Fibroblast of skin of scalp (primary cell): Measurements from ENCODE around the gene SHPK.

ENCODE experiments used
- DNase-seq: peaks from one replicate; pipeline ENCODE4 v3.0.0-alpha.2; 2013

SHPK gene

DNA sequence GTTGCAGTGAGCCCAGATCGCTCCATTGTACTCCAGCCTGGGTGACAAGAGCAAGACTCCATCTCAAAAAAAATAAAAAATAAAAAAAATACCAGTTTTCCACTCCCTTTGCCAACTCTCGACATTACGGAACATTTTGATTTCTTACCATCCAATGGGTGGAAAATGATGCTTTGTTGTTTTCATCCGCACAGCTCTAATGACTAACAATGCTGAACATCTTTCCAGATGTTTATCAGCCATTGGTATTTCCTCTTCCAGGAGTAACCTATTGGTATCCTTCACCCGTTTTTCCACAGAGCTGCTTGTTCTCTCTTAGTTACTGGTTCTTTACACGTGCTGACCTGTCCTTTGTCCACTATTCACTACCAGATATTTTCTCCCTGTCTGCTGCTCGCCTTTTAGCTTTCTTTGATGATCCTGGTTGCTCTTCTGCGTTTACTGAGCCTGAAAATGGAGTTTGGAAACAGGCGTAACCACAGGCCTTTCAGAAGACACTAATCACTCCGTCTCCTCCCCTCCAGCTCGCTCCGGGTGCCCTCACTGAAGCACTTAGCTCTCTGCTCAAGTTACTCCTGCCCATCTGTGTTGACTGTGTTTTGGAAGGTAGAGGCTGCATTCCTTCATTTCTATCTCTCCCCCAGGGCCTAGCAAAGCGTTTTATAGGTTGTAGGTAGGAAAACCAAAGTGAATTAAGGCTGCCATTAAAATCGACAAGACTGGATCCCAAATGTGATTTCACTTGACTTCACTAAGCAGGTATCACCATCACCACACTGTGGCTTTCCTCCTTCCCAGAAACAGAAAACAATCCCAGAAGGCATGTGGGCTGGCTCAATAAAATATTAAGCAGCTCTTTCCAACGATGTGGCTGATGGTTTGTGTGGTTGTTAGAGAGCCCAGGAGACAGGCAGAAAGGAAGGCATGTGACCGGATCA lies 8.9 kb downstream of the SHPK start:
- no peak for DNase-seq

- DNase-seq, result no peak
Observed at GRCh38 chr17:3622977-3623594, 13.0 kb downstream of the SHPK start.

DNA sequence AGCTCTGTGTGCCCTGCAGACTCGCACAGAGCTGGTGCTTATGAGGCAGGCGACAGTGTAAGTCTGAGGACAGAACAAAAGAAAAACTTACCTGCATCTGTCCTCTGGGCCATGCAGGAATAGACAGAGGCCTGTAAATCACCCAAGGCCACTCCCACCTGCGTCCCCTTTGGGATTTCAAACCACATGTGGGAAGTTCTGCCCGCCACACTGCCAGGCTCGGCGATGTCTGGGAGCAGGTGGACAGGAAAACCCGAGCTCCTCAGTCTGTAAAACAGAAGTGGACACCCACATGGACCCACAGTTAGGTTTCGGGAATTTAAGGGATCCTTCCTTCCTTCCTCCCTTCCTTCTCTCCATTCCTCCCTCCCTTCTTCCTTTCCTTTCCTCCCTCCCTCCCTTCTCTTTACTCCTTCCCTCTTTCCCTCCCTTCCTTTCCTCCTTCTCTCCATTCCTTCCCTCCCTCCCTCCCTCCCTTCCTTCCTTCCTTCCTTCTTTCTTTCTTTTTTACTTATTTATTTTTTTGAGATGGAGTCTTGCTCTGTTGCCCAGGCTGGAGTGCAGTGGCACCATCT lies 14.8 kb downstream of the SHPK start:
- DNase-seq, result no peak

GRCh38 chr17:3615160-3615870 lies 20.7 kb downstream of the SHPK start:
- no peak for DNase-seq

- no peak for DNase-seq
Observed at GRCh38 chr17:3613124-3613523, 22.9 kb downstream of the SHPK start.

DNA sequence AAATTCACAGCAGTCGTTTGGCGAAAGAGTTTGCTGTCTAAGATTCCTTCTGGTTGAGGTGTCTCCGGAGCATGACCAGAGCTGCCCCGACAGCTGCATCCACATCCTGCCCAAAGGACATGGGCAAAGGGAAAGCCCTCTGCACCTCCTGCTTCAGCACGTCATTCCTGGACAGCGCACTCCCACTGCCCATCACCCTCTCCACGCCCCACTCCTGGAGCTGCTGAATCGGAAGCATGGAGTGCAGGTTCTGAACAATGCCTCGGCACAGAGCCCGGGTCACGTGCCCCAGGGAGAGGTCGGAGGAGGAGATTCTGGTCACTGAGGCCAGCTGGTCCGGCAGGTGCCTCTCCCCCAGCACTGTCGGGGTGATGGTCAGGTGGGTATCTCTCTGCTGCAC lies 25.5 kb downstream of the SHPK start:
- no peak for DNase-seq

DNA sequence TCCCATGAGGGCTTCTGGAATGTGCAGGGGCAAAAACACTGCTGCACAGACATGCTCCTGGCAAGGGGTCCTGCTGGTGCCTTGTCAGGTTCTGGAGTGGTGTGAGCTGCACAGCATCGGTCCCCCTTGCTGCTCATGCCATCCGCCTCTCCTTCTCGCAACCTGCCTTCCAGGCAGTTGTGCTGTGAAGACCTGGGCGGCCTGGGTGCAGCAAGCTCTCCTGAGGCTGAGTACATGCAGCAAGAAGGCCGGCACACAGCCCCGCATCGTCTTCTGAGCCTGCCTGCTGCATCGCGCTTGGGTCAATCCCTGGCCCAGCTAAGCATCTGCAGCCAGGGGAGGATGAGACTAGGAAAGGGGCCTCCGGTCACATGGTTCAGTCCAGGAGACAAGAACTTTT lies 26.4 kb downstream of the SHPK start:
- no peak for DNase-seq

DNA sequence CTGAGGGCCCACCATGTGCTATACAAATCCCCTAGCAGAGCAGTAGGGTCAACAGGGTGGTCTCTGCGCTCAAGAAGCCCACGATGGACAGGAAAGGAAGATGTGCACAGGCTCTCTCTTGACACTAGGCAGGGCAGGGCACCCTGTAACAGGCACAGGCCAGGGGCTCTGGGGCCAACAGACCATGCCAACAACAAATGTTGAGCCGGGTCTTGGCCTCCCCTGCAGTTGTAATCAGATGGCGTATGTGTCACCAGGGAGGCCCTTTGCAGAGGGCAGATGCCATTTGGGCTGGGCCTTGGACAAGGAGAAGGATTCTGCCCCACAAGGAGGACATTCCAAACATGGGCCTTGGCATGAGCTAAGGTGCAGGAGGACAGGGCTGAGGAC lies 32.2 kb downstream of the SHPK start:
- DNase-seq, result no peak

- DNase-seq, result peak; percentile 29
Observed at GRCh38 chr17:3603119-3603869, 32.8 kb downstream of the SHPK start.

GRCh38 chr17:3602499-3602898 lies 33.6 kb downstream of the SHPK start:
- DNase-seq, result peak; percentile 10

- no peak for DNase-seq
Observed at GRCh38 chr17:3600529-3601205, 35.4 kb downstream of the SHPK start.

DNA sequence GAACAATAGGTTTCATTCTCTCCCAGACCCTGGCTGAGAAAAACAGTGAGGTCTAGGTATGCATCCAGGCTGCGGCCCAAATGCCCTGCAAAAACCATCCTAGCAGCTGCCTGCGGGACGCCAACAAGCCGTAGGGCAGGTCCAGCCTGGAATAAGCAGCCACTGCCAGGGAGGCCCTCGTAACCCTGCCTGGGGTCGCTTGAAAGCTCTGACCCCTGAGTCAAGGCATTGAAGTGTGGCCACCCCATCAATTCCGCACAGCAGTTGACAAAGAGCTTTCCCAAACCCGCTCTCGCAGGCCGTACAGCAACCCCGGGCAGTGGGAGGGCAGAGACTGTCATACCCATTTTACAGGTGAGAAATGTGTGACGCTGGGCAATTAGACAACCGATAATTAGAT lies 38.0 kb downstream of the SHPK start:
- no peak for DNase-seq

GRCh38 chr17:3596804-3597464 lies 39.1 kb downstream of the SHPK start:
- DNase-seq, result no peak

DNA sequence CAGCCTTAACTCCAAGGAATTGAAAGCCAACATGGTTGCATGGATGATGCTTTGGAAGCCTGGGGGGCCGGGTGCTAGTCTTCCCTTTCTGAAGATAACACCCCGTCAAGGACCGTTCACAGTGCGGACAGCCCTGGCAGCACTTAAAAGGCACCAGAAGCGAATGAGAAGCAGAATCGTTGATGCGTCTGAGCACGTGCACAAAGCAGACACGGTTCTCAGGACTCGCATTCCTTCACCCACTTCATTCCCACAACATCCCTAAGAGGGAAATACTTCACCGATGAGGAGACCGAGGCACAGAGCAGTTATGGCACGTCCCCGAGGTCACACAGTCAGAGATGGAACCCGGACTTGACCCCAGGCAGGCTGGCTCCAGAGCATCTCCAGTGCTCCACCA lies 41.1 kb downstream of the SHPK start:
- DNase-seq, result peak; percentile 23

- DNase-seq, result peak; percentile 71
Observed at GRCh38 chr17:3594051-3594800, 41.8 kb downstream of the SHPK start.

GRCh38 chr17:3593384-3593783 lies 42.7 kb downstream of the SHPK start:
- no peak for DNase-seq

GRCh38 chr17:3592216-3592860 lies 43.7 kb downstream of the SHPK start:
- DNase-seq, result no peak

GRCh38 chr17:3590768-3591167 lies 45.3 kb downstream of the SHPK start:
- DNase-seq, result no peak

GRCh38 chr17:3590231-3590630 lies 45.8 kb downstream of the SHPK start:
- no peak for DNase-seq

DNA sequence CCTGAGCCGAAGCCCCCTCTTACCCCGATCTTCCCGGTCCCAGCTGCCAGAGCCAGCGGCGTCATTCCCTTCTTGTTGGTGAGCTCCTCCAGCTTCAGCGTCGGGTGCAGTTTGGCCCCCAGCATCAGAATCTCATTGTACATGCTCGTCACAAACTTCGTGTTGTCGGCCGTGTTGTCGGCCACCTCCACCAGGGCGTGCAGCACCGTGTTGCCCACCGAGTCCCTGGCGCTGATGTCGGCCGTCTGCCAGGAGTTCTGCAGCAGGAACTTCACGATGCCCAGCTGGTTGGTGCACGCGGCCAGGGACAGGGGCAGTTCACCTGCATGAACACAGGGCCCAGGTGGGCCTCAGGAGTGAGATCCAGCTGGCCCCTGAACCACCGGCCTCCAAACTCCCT lies 46.3 kb downstream of the SHPK start:
- DNase-seq, result no peak
